Astrocyte (in vitro differentiated cells and primary cell): Measurements from ENCODE around the gene SPSB2. TPM values are rescaled to one million over a fixed set of nuclear protein-coding genes. Genes with fewer than 3 reads are reported as not detected.
A peak's percentile ranks its signal among the peaks of the same experiment; 100 is the strongest.

ENCODE experiments used
- DNase-seq: peaks from one replicate; pipeline ENCODE4 v3.0.0-alpha.2; 2010; ENCODE audit warnings: low read depth
- FAIRE-seq: peaks from 2 replicates; lab custom pipeline; 2011; peaks lifted over from hg19 to GRCh38; lab: Jason Lieb, UNC
- H2AFZ ChIP-seq: 2 replicates; pipeline ENCODE4 v1.6.0; 2012; ENCODE audit warnings: low read depth, low read length, inconsistent platforms
- H3K27ac ChIP-seq: 2 replicates; pipeline ENCODE4 v1.5.1; 2011; ENCODE audit warnings: low read depth, low read length, inconsistent platforms
- H3K27me3 ChIP-seq: 2 replicates; pipeline ENCODE4 v1.6.0; 2011; ENCODE audit warnings: low read length, inconsistent platforms; ENCODE audit not compliant: insufficient read depth
- H3K36me3 ChIP-seq: 2 replicates; pipeline ENCODE4 v1.5.1; 2011; ENCODE audit warnings: low read length, inconsistent platforms; ENCODE audit not compliant: insufficient read depth
- H3K4me1 ChIP-seq: 2 replicates; pipeline ENCODE4 v1.5.1; 2011; ENCODE audit warnings: low read length, inconsistent platforms; ENCODE audit not compliant: insufficient read depth
- H3K4me2 ChIP-seq: 2 replicates; pipeline ENCODE4 v1.6.0; 2012; ENCODE audit warnings: low read length, inconsistent platforms
- H3K4me3 ChIP-seq: 2 replicates; pipeline ENCODE4 v1.5.1; 2011; ENCODE audit warnings: low read depth, mild to moderate bottlenecking, low read length, inconsistent platforms; ENCODE audit not compliant: insufficient read depth
- H3K79me2 ChIP-seq: 2 replicates; pipeline ENCODE4 v1.6.0; 2012; ENCODE audit warnings: mild to moderate bottlenecking, low read length, inconsistent platforms; ENCODE audit not compliant: insufficient read depth
- H3K9ac ChIP-seq: 2 replicates; pipeline ENCODE4 v1.6.0; 2012; ENCODE audit warnings: mild to moderate bottlenecking, low read length, inconsistent platforms
- H3K9me3 ChIP-seq: 2 replicates; pipeline ENCODE4 v1.5.1; 2012; ENCODE audit warnings: low read depth, mild to moderate bottlenecking, low read length, inconsistent platforms; ENCODE audit not compliant: insufficient read depth
- H4K20me1 ChIP-seq: 2 replicates; pipeline ENCODE4 v1.6.0; 2012; ENCODE audit warnings: low read length, inconsistent platforms; ENCODE audit not compliant: insufficient read depth
- H3K27ac Mint-ChIP-seq: one replicate; pipeline ENCODE4 v1.8.0; 2021; ENCODE audit warnings: mild to moderate bottlenecking, mixed read lengths; ENCODE audit not compliant: unreplicated experiment
- H3K27me3 Mint-ChIP-seq: one replicate; pipeline ENCODE4 v1.8.0; 2021; ENCODE audit warnings: low read depth, mixed read lengths; ENCODE audit not compliant: unreplicated experiment
- H3K36me3 Mint-ChIP-seq: one replicate; pipeline ENCODE4 v1.8.0; 2021; ENCODE audit warnings: low read depth, mixed read lengths; ENCODE audit not compliant: unreplicated experiment
- H3K4me1 Mint-ChIP-seq: one replicate; pipeline ENCODE4 v1.8.0; 2021; ENCODE audit warnings: low read depth, mixed read lengths; ENCODE audit not compliant: unreplicated experiment
- H3K4me3 Mint-ChIP-seq: one replicate; pipeline ENCODE4 v1.8.0; 2021; ENCODE audit warnings: mild to moderate bottlenecking, moderate library complexity, mixed read lengths; ENCODE audit not compliant: unreplicated experiment
- H3K9me3 Mint-ChIP-seq: one replicate; pipeline ENCODE4 v1.8.0; 2021; ENCODE audit warnings: mild to moderate bottlenecking, mixed read lengths; ENCODE audit not compliant: unreplicated experiment
- EZH2 ChIP-seq: IDR thresholded peaks from 2 replicates; pipeline ENCODE4 v1.6.1; 2012; ENCODE audit warnings: mild to moderate bottlenecking, low read length, inconsistent platforms; ENCODE audit not compliant: insufficient read depth
- total RNA-seq: library from RNA; stranded (reverse); gene quantifications from 2 replicates; pipeline ENCODE4 v1.2.1, GENCODE V29; 2021
- TF ChIP-seq, protein P1 (sequence below): IDR thresholded peaks from 2 replicates; pipeline ENCODE4 v1.5.1; 2011; ENCODE audit warnings: low read depth, mild to moderate bottlenecking, inconsistent platforms, low read length, moderate library complexity; ENCODE audit not compliant: insufficient read depth

Gene SPSB2
- total RNA-seq, 1 donor from 2014 or later = 4.9 TPM

DNA sequence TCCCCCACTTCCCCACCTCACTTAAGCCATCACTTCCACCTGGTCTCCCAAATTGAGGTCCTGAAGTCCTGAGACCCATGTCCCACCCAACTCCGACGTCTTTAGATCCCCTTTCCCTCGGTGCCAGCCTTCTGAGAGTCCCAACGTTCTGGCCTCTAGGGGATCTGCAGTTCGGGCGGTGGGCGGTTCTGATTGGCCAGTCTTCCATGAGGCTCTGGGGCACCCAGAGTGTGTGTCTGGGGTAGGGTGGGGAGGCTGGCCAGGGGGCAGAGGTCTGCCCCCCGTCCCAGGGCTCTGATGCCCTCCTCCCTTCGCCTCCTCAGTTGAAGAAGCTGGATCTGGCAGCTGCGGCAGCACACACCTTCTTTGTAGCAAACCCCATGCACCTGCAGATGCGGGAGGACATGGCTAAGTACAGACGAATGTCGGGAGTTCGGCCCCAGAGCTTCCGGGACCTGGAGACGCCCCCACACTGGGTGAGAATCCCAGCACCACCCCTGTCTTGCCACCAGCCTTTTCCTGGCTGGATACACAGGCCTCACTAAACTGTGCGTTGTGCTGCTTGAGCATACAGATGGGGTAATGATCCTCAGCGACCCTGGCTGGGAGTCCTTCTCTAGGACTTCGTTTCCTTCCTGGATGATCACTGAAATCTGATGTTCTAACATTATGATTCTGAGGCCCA is 43.4 kb downstream of the SPSB2 start:
- Histone ChIP-seq H3K79me2 (peaks cover 29% of the 10 kb centered on the region), H3K36me3 (peaks cover 17% of the 10 kb centered on the region), H2AFZ (peak overlapping the region; percentile 63), H3K4me2 (peak overlapping the region; percentile 85), H4K20me1 (peaks cover 10% of the 10 kb centered on the region), H3K27ac (peak overlapping the region; percentile 80), H3K4me1 (peaks cover 19% of the 10 kb centered on the region), H3K9me3 (no peaks in the 10 kb centered on the region), H3K4me3 (peak overlapping the region; percentile 71), H3K27me3 (no peaks in the 10 kb centered on the region), H3K9ac (peak overlapping the region; percentile 96)
- H3K9me3 Mint-ChIP-seq = no peaks in the 10 kb centered on the region
- FAIRE-seq (no peak), DNase-seq (peak; percentile 31)
- peaks cover 13% of the 10 kb centered on the region for H3K4me1 Mint-ChIP-seq
- H3K27ac Mint-ChIP-seq = peak overlapping the region; percentile 96
- H3K36me3 Mint-ChIP-seq = peaks cover 6% of the 10 kb centered on the region
- H3K4me3 Mint-ChIP-seq = peak overlapping the region; percentile 98
- no peaks in the 10 kb centered on the region for H3K27me3 Mint-ChIP-seq
- TF ChIP-seq EZH2 = no peak
- TF ChIP-seq, protein P1, sequence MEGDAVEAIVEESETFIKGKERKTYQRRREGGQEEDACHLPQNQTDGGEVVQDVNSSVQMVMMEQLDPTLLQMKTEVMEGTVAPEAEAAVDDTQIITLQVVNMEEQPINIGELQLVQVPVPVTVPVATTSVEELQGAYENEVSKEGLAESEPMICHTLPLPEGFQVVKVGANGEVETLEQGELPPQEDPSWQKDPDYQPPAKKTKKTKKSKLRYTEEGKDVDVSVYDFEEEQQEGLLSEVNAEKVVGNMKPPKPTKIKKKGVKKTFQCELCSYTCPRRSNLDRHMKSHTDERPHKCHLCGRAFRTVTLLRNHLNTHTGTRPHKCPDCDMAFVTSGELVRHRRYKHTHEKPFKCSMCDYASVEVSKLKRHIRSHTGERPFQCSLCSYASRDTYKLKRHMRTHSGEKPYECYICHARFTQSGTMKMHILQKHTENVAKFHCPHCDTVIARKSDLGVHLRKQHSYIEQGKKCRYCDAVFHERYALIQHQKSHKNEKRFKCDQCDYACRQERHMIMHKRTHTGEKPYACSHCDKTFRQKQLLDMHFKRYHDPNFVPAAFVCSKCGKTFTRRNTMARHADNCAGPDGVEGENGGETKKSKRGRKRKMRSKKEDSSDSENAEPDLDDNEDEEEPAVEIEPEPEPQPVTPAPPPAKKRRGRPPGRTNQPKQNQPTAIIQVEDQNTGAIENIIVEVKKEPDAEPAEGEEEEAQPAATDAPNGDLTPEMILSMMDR = peak; percentile 12

DNA sequence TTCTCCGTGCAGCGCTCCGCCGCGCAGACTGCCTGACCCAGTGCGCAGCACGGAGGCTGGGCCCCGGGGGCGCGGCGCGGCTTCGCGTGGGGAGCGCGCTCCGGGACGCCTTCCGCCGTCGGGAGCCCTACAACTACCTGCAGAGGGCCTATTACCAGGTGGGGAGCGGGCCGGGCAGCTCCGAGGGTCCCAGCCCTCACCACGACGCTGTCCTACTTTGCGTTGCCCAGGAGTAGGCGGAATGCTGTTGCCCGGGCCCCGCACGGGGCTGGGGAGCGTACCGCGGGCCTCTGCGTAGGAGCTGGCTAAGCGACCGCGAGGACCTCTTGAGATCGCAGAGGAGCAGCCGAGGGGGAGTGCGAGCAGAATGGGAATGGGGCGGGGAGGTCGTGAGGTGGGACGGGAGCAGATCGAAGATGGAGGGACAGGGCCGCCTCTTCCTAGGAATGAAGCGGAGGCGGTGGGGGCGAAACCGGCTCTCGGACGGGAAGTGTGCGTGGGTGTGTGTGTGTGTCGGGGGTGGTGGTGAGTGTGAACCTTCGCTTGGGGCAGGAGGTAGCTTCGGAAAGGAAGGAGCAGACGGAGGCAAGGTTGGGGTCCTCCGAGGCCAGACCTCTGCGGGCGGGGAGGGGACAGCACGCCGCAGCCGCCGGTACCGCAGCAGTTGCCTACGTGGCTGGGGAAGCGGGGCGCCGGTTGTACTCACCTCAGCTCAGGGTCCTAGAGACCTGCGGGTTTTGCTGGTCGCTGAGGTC is 44.1 kb downstream of the SPSB2 start:
- Histone ChIP-seq H2AFZ (peak overlapping the region; percentile 63), H3K4me3 (peak overlapping the region; percentile 71), H3K9me3 (no peaks in the 10 kb centered on the region), H3K27me3 (no peaks in the 10 kb centered on the region), H3K9ac (peak overlapping the region; percentile 96), H3K4me1 (peaks cover 19% of the 10 kb centered on the region), H3K79me2 (peaks cover 29% of the 10 kb centered on the region), H4K20me1 (peaks cover 10% of the 10 kb centered on the region), H3K4me2 (peak overlapping the region; percentile 85), H3K36me3 (peaks cover 13% of the 10 kb centered on the region), H3K27ac (peak overlapping the region; percentile 80)
- TF ChIP-seq, protein P1 = no peak
- no peak for TF ChIP-seq EZH2
- Mint-ChIP-seq H3K4me3 (peak overlapping the region; percentile 98), H3K4me1 (peaks cover 13% of the 10 kb centered on the region), H3K27ac (peak overlapping the region; percentile 96), H3K36me3 (peaks cover 7% of the 10 kb centered on the region), H3K9me3 (no peaks in the 10 kb centered on the region), H3K27me3 (no peaks in the 10 kb centered on the region)
- FAIRE-seq (no peak), DNase-seq (peak; percentile 47)
